GM21528 (cell line): ENCODE measurements around the gene CNGA3.

Source experiments
- ATAC-seq: cut with Tn5 transposase; IDR thresholded peaks from one replicate; pipeline ENCODE4 v1.9.1; 2021; ENCODE audit warnings: mild to moderate bottlenecking, moderate library complexity; ENCODE audit not compliant: unreplicated experiment, low FRiP score

Gene CNGA3

GRCh38 chr2:98376301-98376910, 30.1 kb downstream of the CNGA3 start:
- ATAC-seq = no peak

- no peak for ATAC-seq
Measured at GRCh38 chr2:98376996-98377395, 30.7 kb downstream of the CNGA3 start.

GRCh38 chr2:98377544-98377943, 31.3 kb downstream of the CNGA3 start:
- ATAC-seq = no peak

GRCh38 chr2:98378196-98378595, 31.9 kb downstream of the CNGA3 start:
- no peak for ATAC-seq

GRCh38 chr2:98378901-98379300, 32.6 kb downstream of the CNGA3 start:
- no peak for ATAC-seq

GRCh38 chr2:98379311-98380202, 33.3 kb downstream of the CNGA3 start:
- ATAC-seq = no peak

GRCh38 chr2:98380203-98380535, 33.9 kb downstream of the CNGA3 start:
- no peak for ATAC-seq

- no peak for ATAC-seq
Measured at GRCh38 chr2:98381494-98381893, 35.2 kb downstream of the CNGA3 start.

- ATAC-seq = no peak
Measured at GRCh38 chr2:98382086-98382485, 35.8 kb downstream of the CNGA3 start.

- no peak for ATAC-seq
Measured at GRCh38 chr2:98382739-98383138, 36.5 kb downstream of the CNGA3 start.

- no peak for ATAC-seq
Measured at GRCh38 chr2:98383166-98383565, 36.9 kb downstream of the CNGA3 start.

GRCh38 chr2:98385050-98385699, 38.9 kb downstream of the CNGA3 start:
- no peak for ATAC-seq

GRCh38 chr2:98387478-98387877, 41.2 kb downstream of the CNGA3 start:
- ATAC-seq = no peak

- no peak for ATAC-seq
Measured at GRCh38 chr2:98388081-98388480, 41.8 kb downstream of the CNGA3 start.

GRCh38 chr2:98388601-98389250, 42.5 kb downstream of the CNGA3 start:
- no peak for ATAC-seq

- ATAC-seq = no peak
Measured at GRCh38 chr2:98389251-98389605, 43.0 kb downstream of the CNGA3 start.

- ATAC-seq = no peak
Measured at GRCh38 chr2:98390571-98391476, 44.6 kb downstream of the CNGA3 start.

GRCh38 chr2:98391581-98392270, 45.5 kb downstream of the CNGA3 start:
- ATAC-seq = no peak

GRCh38 chr2:98393354-98393753, 47.1 kb downstream of the CNGA3 start:
- no peak for ATAC-seq
